Karpas-422 (cell line): ENCODE results near the gene LRRC39. TPM values are rescaled to one million over a fixed set of nuclear protein-coding genes. Genes with fewer than 3 reads are reported as not detected.
"Not testable (repeated sequence)": the region's sequence is repeated elsewhere in the genome, so short reads cannot be mapped to it uniquely, and the experiment has no call there.

ENCODE experiments used
- DNase-seq: peaks from one replicate; pipeline ENCODE4 v3.0.0-alpha.2; 2015
- H2AFZ ChIP-seq: fragments of 200-600 bp; sonication (generic); 2 replicates; pipeline ENCODE4 v1.6.1; 2014; ENCODE audit warnings: antibody characterized with exemption, low read length, mixed read lengths
- H3K27ac ChIP-seq: fragments of 200-600 bp; sonication (generic); 2 replicates; pipeline ENCODE4 v1.5.1; 2014; ENCODE audit warnings: mild to moderate bottlenecking, low read length, moderate library complexity
- H3K27me3 ChIP-seq: fragments of 200-600 bp; sonication (generic); 2 replicates; pipeline ENCODE4 v1.6.1; 2014; ENCODE audit warnings: low read length, mixed read lengths
- H3K36me3 ChIP-seq: fragments of 200-600 bp; sonication (generic); 2 replicates; pipeline ENCODE4 v1.6.1; 2014; ENCODE audit warnings: low read length, mixed read lengths; ENCODE audit not compliant: insufficient read depth
- H3K4me1 ChIP-seq: fragments of 200-600 bp; sonication (generic); 2 replicates; pipeline ENCODE4 v1.6.1; 2014; ENCODE audit warnings: mild to moderate bottlenecking, low read length, mixed read lengths
- H3K4me2 ChIP-seq: fragments of 200-600 bp; sonication (generic); 2 replicates; pipeline ENCODE4 v1.6.1; 2014; ENCODE audit warnings: low read length, low read depth, mild to moderate bottlenecking; ENCODE audit not compliant: poor library complexity, severe bottlenecking
- H3K4me3 ChIP-seq: fragments of 200-600 bp; sonication (generic); 2 replicates; pipeline ENCODE4 v1.5.1; 2014; ENCODE audit warnings: mild to moderate bottlenecking, antibody characterized with exemption, low read length, mixed read lengths
- H3K79me2 ChIP-seq: fragments of 200-600 bp; sonication (generic); 2 replicates; pipeline ENCODE4 v1.6.1; 2014; ENCODE audit warnings: mild to moderate bottlenecking, low read length, mixed read lengths
- H3K9ac ChIP-seq: fragments of 200-600 bp; sonication (generic); 2 replicates; pipeline ENCODE4 v1.6.0; 2014; ENCODE audit warnings: low read length
- H3K9me2 ChIP-seq: fragments of 200-600 bp; sonication (generic), shearing (Covaris generic); replicated peaks from 2 replicates; pipeline ENCODE4 v1.6.0; 2014; ENCODE audit warnings: mild to moderate bottlenecking, low read length, moderate library complexity; ENCODE audit not compliant: insufficient read depth
- H3K9me3 ChIP-seq: fragments of 300-700, 200-600 bp; sonication (generic); 2 replicates; pipeline ENCODE4 v1.6.1; 2014; ENCODE audit warnings: low read length, mixed read lengths
- H4K20me1 ChIP-seq: fragments of 200-600 bp; sonication (generic); 2 replicates; pipeline ENCODE4 v1.6.1; 2014; ENCODE audit warnings: mild to moderate bottlenecking, antibody characterized with exemption, low read length, low read depth; ENCODE audit not compliant: insufficient read depth
- total RNA-seq: library from RNA; depleted of rRNA; stranded (reverse); fragments of >200 nt; shearing (Covaris generic); gene quantifications from 2 replicates; pipeline ENCODE4 v1.2.3, GENCODE V29; 2014; ENCODE audit warnings: low replicate concordance; rRNA removed

LRRC39 gene
- 3.5 and 5.2 TPM in 2 replicates for total RNA-seq

- Histone ChIP-seq H3K27ac (no peak within 1 kb of the TSS), H3K4me2 (no peak within 1 kb of the TSS), H3K4me3 (no peak within 1 kb of the TSS), H3K27me3 (no peaks in the 10 kb centered on the region), H3K4me1 (peaks cover 7% of the 10 kb centered on the region), H3K79me2 (no peaks in the 10 kb centered on the region), H3K9me2 (no peaks in the 10 kb centered on the region), H3K9me3 (no peaks in the 10 kb centered on the region), H4K20me1 (no peaks in the 10 kb centered on the region), H2AFZ (no peak within 1 kb of the TSS), H3K36me3 (no peaks in the 10 kb centered on the region; the same call in 1 of the 2 replicates), H3K9ac (no peak within 1 kb of the TSS)
- DNase-seq: no peak
These were observed at the start of gene LRRC39 for GRCh38 chr1:100178091-100178490. LRRC39 (minus strand) TSS chr1:100178256; CDS start chr1:100168516, 9,740 bp downstream.

GRCh38 chr1:100222428-100222827, 44.4 kb upstream of the LRRC39 start:
- H3K4me1 ChIP-seq: no peaks in the 10 kb centered on the region
- H3K4me3 ChIP-seq: no peak overlapping the region
- H3K9me2 ChIP-seq: no peaks in the 10 kb centered on the region
- no peaks in the 10 kb centered on the region for H3K27me3 ChIP-seq
- no peak overlapping the region for H3K4me2 ChIP-seq
- H4K20me1 ChIP-seq: no peaks in the 10 kb centered on the region
- peaks cover 32% of the 10 kb centered on the region for H3K36me3 ChIP-seq
- H3K9ac ChIP-seq: no peak overlapping the region
- DNase-seq: no peak
- H3K9me3 ChIP-seq: no peaks in the 10 kb centered on the region
- no peak overlapping the region for H2AFZ ChIP-seq
- H3K27ac ChIP-seq: no peak overlapping the region
- peaks cover 24% of the 10 kb centered on the region for H3K79me2 ChIP-seq

- H2AFZ ChIP-seq: no peak overlapping the region
- no peak overlapping the region for H3K9ac ChIP-seq
- H3K27ac ChIP-seq: no peak overlapping the region
- peak; percentile 36 for DNase-seq
- H3K79me2 ChIP-seq: peaks cover 15% of the 10 kb centered on the region
- H3K4me2 ChIP-seq: no peak overlapping the region
- no peaks in the 10 kb centered on the region for H3K9me2 ChIP-seq
- H3K4me3 ChIP-seq: no peak overlapping the region
- no peaks in the 10 kb centered on the region for H4K20me1 ChIP-seq
- no peaks in the 10 kb centered on the region for H3K27me3 ChIP-seq
- H3K4me1 ChIP-seq: no peaks in the 10 kb centered on the region
- H3K36me3 ChIP-seq: peaks cover 41% of the 10 kb centered on the region
- no peaks in the 10 kb centered on the region for H3K9me3 ChIP-seq
These were observed 41.8 kb upstream of the LRRC39 start for GRCh38 chr1:100219883-100220282.

GRCh38 chr1:100219457-100219856, 41.4 kb upstream of the LRRC39 start:
- H3K9ac ChIP-seq: no peak overlapping the region
- no peak overlapping the region for H3K27ac ChIP-seq
- no peaks in the 10 kb centered on the region for H3K9me3 ChIP-seq
- no peaks in the 10 kb centered on the region for H3K9me2 ChIP-seq
- H3K4me1 ChIP-seq: no peaks in the 10 kb centered on the region
- H3K4me3 ChIP-seq: no peak overlapping the region
- H4K20me1 ChIP-seq: no peaks in the 10 kb centered on the region
- DNase-seq: no peak
- H3K36me3 ChIP-seq: peaks cover 46% of the 10 kb centered on the region
- H3K4me2 ChIP-seq: no peak overlapping the region
- H3K27me3 ChIP-seq: no peaks in the 10 kb centered on the region
- H3K79me2 ChIP-seq: peaks cover 14% of the 10 kb centered on the region
- no peak overlapping the region for H2AFZ ChIP-seq

- DNase-seq: no peak
- no peaks in the 10 kb centered on the region for H3K9me2 ChIP-seq
- peaks cover 7% of the 10 kb centered on the region for H3K79me2 ChIP-seq
- H3K4me2 ChIP-seq: no peak overlapping the region
- no peaks in the 10 kb centered on the region for H3K4me1 ChIP-seq
- no peaks in the 10 kb centered on the region for H3K9me3 ChIP-seq
- no peak overlapping the region for H3K9ac ChIP-seq
- no peak overlapping the region for H2AFZ ChIP-seq
- peaks cover 45% of the 10 kb centered on the region for H3K36me3 ChIP-seq
- no peak overlapping the region for H3K27ac ChIP-seq
- H4K20me1 ChIP-seq: no peaks in the 10 kb centered on the region
- H3K27me3 ChIP-seq: no peaks in the 10 kb centered on the region
- no peak overlapping the region for H3K4me3 ChIP-seq
These were observed 39.8 kb upstream of the LRRC39 start for GRCh38 chr1:100217834-100218233.

- no peak for DNase-seq
- no peaks in the 10 kb centered on the region for H3K79me2 ChIP-seq
- no peaks in the 10 kb centered on the region for H3K4me1 ChIP-seq
- no peaks in the 10 kb centered on the region for H3K9me2 ChIP-seq
- no peak overlapping the region for H3K27ac ChIP-seq
- no peak overlapping the region for H3K9ac ChIP-seq
- H2AFZ ChIP-seq: no peak overlapping the region
- H3K4me3 ChIP-seq: no peak overlapping the region
- no peaks in the 10 kb centered on the region for H3K27me3 ChIP-seq
- H4K20me1 ChIP-seq: no peaks in the 10 kb centered on the region
- no peak overlapping the region for H3K4me2 ChIP-seq
- no peaks in the 10 kb centered on the region for H3K9me3 ChIP-seq
- H3K36me3 ChIP-seq: peaks cover 52% of the 10 kb centered on the region
These were observed 37.0 kb upstream of the LRRC39 start for GRCh38 chr1:100215101-100215500.

- DNase-seq: no peak
- no peak overlapping the region for H3K9ac ChIP-seq
- peaks cover 51% of the 10 kb centered on the region for H3K36me3 ChIP-seq
- no peaks in the 10 kb centered on the region for H3K4me1 ChIP-seq
- no peaks in the 10 kb centered on the region for H3K27me3 ChIP-seq
- no peaks in the 10 kb centered on the region for H3K9me3 ChIP-seq
- H3K27ac ChIP-seq: no peak overlapping the region
- no peak overlapping the region for H3K4me3 ChIP-seq
- H4K20me1 ChIP-seq: no peaks in the 10 kb centered on the region
- H2AFZ ChIP-seq: no peak overlapping the region
- H3K9me2 ChIP-seq: no peaks in the 10 kb centered on the region
- peaks cover 2% of the 10 kb centered on the region; the same call in 1 of the 2 replicates for H3K79me2 ChIP-seq
- no peak overlapping the region for H3K4me2 ChIP-seq
These were observed 35.1 kb upstream of the LRRC39 start for GRCh38 chr1:100213141-100213540.

- peaks cover 3% of the 10 kb centered on the region; the same call in 1 of the 2 replicates for H3K79me2 ChIP-seq
- H3K9me3 ChIP-seq: no peaks in the 10 kb centered on the region
- H3K27me3 ChIP-seq: no peaks in the 10 kb centered on the region
- no peaks in the 10 kb centered on the region for H4K20me1 ChIP-seq
- H3K4me1 ChIP-seq: no peaks in the 10 kb centered on the region
- DNase-seq: no peak
- no peak overlapping the region for H3K4me2 ChIP-seq
- no peak overlapping the region for H3K27ac ChIP-seq
- no peak overlapping the region for H2AFZ ChIP-seq
- no peaks in the 10 kb centered on the region for H3K9me2 ChIP-seq
- no peak overlapping the region for H3K9ac ChIP-seq
- peaks cover 35% of the 10 kb centered on the region for H3K36me3 ChIP-seq
- no peak overlapping the region for H3K4me3 ChIP-seq
These were observed 28.2 kb upstream of the LRRC39 start for GRCh38 chr1:100206301-100206700.

GRCh38 chr1:100205593-100205992, 27.5 kb upstream of the LRRC39 start:
- not testable (repeated sequence) for H3K27me3 ChIP-seq, H3K9me2 ChIP-seq, H2AFZ ChIP-seq, H4K20me1 ChIP-seq, H3K4me2 ChIP-seq, H3K4me1 ChIP-seq, H3K4me3 ChIP-seq, H3K9ac ChIP-seq, H3K79me2 ChIP-seq, H3K27ac ChIP-seq, H3K9me3 ChIP-seq, DNase-seq
- H3K36me3 ChIP-seq: peaks cover 31% of the 10 kb centered on the region
